ENCODE measurements around the gene ARPC2.

Gene ARPC2

GRCh38 chr2:218290316-218291261 lies 73.6 kb downstream of the ARPC2 start:
- DNase-seq (ENCODE audit: low read depth): no peak

DNA sequence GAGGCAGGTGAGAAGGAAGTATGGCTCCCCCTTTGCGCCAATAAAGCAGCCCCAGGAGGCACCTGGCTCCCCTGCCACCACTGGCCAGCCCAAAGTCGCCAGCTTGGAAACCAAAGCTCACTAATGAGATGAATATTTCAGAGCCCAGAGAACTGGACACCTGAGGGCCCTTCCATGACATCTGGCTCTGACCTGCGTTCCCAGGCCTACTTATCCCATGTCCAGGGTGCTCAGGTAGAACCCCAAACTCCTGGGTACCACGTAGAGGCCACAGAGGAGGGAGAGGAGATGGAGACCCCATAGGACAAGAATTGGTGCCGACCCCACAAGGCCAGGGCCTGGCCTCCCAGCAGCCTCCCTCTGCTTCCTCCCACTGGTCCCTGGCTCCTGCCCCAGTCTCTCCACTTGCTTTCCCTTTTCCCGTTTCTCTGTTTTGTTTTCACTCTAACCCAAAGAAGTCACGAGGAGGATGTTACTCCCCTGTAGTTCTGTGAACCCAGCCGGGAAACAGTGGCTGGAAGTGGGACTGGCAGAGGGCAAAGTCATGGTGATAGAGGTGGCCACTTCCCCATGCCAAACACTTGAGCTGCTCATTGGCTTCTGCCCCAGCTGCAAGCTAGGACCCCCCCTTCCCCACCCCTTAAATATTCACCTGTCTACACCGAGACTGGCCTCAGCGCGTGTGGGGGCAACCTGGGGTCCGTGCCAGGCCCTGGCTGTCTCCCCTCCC lies 74.5 kb downstream of the ARPC2 start:
- no peak for DNase-seq (ENCODE audit: low read depth)

DNA sequence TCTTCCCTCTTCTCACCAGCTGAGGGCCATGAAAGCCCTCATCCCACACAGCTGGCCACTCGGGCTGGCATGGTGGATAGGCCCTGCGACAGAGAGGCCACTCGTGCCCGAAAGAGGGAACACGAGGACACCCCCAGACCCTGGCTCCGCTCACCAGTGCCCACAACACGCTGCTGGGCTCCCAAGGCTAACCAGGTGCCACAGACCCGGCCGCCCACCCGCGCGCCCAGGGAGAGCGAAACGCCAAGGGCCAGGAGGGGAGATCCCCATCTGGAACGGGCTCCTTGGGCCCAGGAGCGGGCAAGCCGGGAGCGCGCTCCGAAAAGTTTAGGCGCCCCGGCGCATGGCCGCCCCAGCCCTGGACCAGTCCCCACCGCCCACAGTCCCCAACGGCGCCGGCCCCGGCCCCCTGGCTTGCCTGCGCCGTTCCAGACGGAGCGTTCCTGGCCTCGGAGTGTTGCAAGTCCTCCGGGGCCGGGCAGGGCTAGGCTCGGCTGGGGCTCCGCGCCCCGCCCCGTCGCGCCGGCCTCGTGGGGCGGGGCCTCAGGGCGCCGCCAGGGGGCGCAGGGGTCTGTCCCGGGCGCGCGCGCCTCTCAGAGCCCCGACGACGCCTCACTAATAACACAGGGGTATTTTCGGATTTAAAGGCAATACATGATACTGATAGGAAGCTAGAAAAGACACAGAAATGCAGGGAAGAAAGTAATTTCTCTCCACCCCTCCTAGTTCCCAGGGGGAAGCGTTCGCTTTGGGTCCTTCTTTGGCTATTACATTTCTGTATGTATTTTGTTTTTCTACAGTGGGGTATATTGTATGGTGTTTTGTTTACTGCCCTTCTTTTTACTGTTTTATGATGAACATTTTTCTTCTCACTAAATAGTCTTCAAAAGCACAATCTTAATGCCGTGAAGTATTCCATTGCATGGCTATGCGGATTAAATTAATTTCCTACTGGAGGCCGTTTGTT lies 75.3 kb downstream of the ARPC2 start, which contains the start of gene TMBIM1:
Gene TMBIM1, minus strand, starts transcription at position 456 of the 967 bp plus-strand sequence. CDS start 10,362 bp downstream, outside the sequence.
- DNase-seq (ENCODE audit: low read depth): peak; percentile 67

DNA sequence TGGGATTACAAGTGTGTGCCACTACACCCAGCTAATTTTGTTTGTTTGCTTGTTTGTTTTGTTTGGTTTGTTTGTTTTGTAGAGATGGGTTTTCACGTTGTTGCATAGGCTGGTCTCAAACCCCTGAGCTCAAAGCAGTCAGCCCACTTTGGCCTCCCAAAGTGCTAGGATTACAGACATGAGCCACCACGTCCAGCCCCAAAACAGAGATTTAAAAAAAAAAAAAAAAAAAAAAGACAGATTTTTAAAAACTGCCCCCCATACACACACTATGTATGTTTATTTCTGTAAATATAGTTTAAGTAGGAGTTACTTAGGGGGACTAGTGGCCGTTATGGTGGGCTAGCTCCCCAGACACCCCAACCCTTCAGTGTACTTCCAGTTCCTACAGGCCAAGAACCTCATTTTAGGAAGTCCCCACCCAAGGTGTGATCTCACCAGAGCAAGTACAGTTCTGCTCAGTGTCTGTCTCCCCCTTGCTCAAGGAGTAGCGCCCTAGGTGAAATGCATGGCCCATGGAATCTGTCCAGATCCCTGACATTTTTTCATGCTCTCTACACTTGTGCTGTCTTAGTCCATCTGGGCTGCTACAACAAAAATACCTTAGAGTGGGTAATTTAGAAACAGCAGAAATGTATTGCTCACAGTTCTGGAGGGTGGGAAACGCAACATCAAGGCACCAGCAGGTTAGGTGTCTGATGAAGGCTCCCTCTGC lies 76.9 kb downstream of the ARPC2 start:
- DNase-seq (ENCODE audit: low read depth): no peak

DNA sequence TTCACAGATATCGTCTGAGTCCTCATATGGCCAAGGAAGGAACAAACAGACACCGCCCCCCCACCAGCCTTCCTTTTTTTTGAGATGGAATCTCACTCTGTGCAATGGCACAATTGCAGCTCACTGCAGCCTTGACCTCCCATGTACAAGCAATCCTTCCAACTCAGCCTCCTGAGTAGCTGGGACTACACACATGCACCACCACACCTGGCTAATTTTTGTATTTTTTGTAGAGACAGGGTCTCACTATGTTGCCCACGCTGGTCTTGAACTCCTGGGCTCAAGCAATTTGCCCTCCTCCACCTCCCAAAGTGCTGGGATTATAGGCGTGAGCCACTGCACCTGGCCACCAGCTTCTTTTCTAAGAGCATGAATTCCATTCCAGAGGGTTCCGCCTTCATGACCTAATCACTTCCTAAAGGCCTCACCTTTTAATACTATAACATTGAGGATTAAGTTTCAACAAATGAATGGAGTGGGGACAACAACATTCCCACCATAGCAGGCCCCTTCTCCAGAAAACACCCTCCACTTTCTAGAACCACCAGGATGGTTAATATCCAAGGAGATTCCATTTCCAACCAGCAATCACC lies 77.5 kb downstream of the ARPC2 start:
- DNase-seq (ENCODE audit: low read depth): no peak

GRCh38 chr2:218295029-218295428 lies 78.0 kb downstream of the ARPC2 start:
- no peak for DNase-seq (ENCODE audit: low read depth)

- no peak for DNase-seq (ENCODE audit: low read depth)
Observed at GRCh38 chr2:218296200-218296599, 79.2 kb downstream of the ARPC2 start.

DNA sequence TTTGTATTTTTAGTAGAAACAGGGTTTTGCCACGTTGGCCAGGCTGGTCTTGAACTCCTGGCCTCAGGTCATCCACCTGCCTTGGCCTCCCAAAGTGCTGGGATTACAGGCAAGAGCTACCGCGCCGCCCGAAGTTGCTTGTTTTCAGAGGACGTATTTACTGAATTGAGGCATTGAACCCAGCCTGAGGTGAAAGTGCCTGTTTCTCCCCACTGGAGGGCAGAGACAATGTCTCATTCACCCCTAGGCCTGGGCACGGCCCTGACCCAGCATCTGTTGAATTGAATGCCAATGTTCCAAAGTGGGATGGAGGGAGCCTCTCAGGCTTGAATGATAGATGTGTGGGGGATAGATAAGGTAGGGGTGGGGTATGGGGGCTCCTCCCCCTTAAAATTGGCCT lies 79.9 kb downstream of the ARPC2 start:
- no peak for DNase-seq (ENCODE audit: low read depth)

- DNase-seq (ENCODE audit: low read depth): no peak
Observed at GRCh38 chr2:218298314-218298875, 81.4 kb downstream of the ARPC2 start.

- no peak for DNase-seq (ENCODE audit: low read depth)
Observed at GRCh38 chr2:218300141-218300540, 83.2 kb downstream of the ARPC2 start.

GRCh38 chr2:218301176-218301819 lies 84.3 kb downstream of the ARPC2 start:
- peak; percentile 66 for DNase-seq (ENCODE audit: low read depth)
